Measurements from ENCODE around the gene TPD52L1.
"Not testable (repeated sequence)": the region's sequence is repeated elsewhere in the genome, so short reads cannot be mapped to it uniquely, and the experiment has no call there.

The TPD52L1 gene

GRCh38 chr6:125279961-125280360, 126.4 kb downstream of the TPD52L1 start:
- no peak for DNase-seq

DNA sequence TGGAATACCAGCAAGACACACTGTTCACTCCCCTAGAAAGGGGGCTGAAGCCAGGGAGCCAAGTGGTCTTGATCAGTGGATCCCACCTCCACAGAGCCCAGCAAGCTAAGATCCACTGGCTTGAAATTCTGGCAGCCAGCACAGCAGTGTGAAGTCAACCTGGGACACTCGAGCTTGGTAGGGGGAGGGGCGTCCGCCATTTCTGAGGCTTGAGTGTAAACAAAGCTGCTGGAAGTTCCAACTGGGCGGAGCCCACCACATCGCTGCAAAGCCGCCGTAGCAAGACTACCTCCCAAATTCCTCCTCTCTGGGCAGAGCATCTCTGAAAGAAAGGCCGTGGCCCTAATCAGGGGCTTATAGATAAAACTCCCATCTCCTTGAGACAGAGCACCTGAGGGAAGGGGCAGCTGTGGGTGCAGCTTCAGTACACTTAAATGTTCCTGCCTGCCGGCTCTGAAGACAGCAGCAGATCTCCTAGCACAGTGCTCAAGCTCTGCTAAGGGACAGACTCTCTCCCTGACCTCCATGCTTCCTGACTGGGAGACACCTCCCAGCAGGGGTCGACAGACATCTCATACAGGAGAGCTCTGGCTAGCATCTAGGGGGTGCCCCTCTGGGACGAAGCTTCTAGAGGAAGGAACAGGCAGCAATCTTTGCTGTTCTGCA, 126.9 kb downstream of the TPD52L1 start:
- DNase-seq: not testable (repeated sequence)

DNA sequence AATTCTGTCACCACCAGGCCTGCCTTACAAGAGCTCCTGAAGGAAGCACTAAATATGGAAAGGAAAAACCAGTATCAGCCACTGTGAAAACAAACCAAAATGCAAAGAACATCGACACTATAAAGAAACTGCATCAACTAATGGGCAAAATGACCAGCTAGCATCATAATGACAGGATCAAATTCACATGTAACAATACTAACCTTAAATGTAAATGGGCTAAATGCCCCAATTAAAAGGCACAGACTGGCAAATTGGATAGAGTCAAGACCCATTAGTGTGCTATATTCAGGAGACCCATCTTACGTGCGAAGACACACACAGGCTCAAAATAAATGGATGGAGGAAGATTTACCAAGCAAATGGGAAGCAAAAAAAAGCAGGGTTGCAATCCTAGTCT, 128.9 kb downstream of the TPD52L1 start:
- not testable (repeated sequence) for DNase-seq

- no peak for DNase-seq
Observed at GRCh38 chr6:125285353-125285752, 131.8 kb downstream of the TPD52L1 start.

DNA sequence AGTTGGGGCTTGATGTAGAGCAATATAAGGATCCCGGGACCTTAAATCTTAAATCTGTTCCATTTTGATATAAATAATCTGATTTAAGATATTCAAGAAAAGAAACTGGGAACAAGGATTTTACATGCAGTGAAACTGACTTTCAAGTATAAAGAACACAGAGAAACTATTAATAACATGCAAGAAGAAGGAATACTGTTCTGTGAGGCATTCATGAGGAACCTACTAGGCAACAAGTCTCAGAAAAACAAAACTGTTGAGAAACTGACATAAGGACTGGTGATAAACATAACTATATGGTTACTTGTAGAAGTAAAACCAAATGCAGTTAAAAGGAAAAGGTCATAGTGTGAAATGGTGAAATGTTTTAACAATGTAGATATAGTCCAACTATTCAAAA, 132.4 kb downstream of the TPD52L1 start:
- no peak for DNase-seq

GRCh38 chr6:125287718-125288117, 134.1 kb downstream of the TPD52L1 start:
- no peak for DNase-seq

GRCh38 chr6:125293587-125293986, 140.0 kb downstream of the TPD52L1 start:
- no peak for DNase-seq

GRCh38 chr6:125294036-125294435, 140.5 kb downstream of the TPD52L1 start:
- no peak for DNase-seq

GRCh38 chr6:125294925-125295324, 141.4 kb downstream of the TPD52L1 start:
- peak; percentile 52 for DNase-seq

DNA sequence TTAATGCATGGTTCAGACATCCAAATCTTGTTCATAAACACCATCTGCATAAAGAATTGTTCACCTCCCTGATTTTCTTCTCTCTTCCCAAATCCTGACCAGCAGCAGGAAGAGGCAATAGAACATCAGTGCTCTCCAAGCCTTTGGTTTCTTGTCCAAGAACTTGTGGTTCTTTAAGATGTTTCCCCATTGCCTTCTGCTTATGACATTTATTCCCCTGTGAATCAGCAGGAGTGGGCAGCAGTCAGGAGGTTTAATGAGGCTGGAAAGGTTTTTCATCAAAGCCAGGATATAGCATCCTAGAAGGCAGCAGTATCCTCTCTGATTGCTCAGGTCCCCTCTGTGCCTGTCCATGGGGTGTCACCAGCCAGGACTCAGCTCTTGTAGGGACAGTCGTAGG, 142.9 kb downstream of the TPD52L1 start:
- no peak for DNase-seq

GRCh38 chr6:125299257-125299656, 145.7 kb downstream of the TPD52L1 start:
- no peak for DNase-seq

GRCh38 chr6:125300992-125301434, 147.4 kb downstream of the TPD52L1 start:
- no peak for DNase-seq

DNA sequence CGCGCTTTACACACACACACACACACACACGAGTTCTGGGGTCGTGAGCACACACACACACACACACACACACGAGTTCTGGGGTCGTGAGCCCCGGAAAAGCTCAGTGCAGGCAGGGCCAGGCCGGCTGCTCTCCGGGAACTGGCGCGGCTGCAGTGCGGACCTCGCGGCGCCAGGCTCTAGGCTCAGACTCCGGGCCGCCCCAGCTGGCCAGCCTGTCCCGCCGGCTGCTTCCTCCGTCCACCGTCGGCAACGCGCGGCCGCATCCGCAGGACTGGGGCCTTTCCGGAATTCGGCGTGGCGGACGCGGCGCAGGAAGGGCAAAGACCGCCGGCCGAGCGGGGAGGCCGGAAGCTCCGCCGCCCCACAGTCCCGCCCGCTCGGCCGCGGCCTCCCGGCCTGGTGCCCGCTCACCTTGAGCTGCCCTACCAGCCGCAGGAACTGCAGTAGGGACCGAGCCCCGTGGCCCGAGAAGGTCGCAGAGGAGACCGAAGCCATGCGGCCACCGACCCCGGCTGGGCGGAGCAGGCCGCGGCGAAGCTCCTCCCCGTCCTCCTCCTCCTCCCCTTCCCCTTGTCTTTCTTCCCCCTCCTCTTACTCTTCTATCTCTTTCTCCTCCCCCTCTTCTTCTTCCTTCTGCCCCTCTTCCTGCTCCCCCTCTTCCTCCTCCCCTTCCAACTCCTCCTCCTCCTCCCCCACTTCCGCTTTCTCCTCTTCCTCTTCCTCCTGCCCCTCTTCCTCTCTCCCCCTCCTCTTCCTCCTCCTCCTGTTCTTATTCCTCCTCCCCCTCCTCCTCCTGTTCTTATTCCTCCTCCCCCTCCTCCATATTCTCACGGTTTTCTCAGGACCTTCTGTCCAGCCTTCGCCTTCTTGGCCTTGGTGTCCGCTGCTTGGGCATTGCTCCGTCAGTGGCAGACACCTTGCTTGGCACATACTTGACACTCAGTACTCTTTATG, 148.1 kb downstream of the TPD52L1 start, which contains the start of gene HDDC2:
TSS of gene HDDC2 (minus strand) at position 533 of the 957 bp plus-strand sequence. CDS start at position 498, 35 bp downstream.
- peak; percentile 75 for DNase-seq

- no peak for DNase-seq
Observed at GRCh38 chr6:125302840-125303511, 149.4 kb downstream of the TPD52L1 start.

- no peak for DNase-seq
Observed at GRCh38 chr6:125303512-125303854, 149.9 kb downstream of the TPD52L1 start.

- no peak for DNase-seq
Observed at GRCh38 chr6:125304970-125305660, 151.5 kb downstream of the TPD52L1 start.

DNA sequence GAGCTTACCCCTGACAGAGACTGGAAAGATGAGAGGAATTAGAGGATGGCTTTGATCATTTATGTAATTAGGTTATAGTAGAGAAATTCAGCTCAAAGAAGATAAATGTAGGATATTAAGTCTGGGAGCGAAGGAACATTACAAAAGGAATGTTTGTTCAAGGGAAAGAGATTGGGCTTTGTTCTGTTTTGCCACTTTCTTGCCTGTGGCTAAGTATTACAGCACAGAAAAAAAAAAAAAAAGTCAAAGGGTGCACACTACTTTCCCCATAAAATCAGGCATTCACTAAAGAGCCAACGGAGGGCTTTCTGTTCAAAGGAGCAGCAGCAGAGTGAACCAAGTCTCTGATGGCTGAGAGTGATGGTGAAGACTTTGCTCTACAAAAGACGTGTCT, 153.2 kb downstream of the TPD52L1 start:
- no peak for DNase-seq

DNA sequence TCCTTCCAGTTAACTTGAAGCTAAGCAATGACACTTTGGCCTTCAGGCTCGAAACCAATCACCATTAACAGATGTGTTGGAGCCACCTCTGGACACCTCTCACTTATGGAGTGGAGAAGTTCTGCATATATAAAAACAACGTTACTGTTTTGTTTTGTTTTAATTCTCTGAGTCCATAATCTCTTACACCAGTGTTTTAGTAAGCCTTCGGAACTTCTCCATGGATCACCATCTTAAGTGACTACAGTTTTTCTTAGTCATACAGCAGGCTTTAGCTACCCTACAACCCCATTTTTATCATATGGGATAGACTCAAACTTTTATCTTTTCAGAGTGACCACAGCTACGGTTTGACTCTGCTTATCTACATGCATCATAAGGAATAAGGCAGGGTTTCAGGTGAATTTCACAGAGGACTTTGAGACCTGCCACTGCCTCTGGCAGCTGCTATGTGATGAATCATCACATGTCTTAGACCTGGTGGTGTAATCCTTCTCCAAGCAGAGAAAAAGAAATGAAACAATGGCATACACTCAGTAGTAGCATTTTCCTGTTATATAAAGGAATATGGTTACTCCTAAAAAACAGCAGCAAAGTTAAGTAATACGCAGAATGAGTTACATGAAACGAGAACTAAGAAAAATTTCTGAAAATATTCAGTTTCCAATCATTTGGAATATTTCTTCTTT, 153.7 kb downstream of the TPD52L1 start:
- DNase-seq: no peak

DNA sequence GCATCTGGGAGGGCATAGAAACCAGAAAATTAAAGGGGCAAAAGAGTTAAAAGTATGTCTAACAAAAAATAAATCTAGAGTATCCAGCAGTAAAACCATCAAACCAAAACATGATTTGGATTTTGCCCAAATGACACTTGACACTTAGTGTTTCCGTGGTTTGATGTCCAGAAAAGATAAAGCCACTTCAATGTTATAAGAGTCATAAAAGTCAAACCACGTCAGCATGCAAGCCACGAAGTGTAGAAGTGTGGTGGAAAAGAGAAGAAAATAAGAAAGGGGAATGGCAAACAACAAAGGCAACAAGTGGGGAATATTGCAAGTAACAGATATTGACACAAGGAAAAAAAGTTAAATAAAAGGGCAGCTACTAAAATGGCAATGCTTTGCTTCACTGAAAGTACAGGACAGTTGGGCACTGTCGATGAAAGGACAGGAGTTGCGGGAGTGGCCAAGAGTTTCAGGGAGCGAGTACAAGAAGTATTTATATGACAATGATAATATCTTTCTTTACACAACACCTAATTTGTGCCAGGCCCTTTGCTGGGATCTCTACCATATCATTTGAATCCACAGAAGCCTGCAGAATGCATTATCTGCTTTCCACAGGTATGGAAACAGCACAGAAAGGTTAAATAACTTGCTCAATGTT, 154.5 kb downstream of the TPD52L1 start:
- DNase-seq: no peak

DNA sequence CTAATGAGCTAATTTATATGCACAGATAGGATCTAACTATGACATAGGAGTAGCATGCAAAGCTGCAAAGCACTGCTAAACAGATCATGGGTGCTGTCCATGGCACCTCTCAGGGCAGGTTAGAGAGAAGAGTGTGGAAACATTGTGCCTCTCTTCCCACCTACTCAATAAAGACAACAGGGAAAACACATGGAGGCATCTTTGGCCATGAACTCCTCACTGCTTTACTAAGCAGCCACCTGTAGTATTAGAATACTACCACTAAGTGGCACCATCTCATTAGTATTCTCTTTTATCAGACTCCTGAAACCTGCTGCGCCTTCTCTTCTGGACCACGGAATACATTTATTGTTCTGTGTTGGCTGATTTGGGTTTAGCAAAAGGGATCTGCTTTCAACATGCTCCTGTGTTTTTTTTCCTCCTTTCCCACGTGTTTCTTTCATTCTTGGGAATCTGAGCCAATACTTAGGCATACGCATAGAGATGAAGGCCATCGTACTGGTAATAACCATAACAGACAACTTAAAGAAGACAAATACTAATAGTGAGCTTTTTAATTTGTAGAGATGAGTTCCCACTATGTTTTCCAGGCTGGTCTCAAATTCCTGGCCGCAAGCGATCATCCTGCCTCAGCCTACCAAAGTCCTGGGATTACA, 157.5 kb downstream of the TPD52L1 start:
- peak; percentile 49 for DNase-seq

DNA sequence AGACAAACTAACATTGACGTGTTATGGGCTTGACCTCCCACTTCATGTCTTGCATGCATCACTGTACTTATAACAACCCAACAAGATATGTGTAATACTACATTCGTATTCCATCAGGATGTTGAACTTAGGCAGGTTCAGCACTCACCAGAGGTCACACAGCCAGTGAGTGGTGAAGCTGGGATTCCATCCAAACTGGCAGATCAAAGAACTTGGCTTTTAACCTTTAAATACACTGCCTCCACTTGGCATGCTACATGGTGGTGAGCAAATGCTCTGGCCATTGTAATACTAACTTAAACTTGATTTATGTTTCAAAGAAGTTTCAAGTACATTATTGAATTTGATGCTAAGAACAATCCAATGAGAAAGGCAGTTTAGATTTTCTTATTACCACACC, 158.9 kb downstream of the TPD52L1 start:
- no peak for DNase-seq

Measured in NCI-H1105 (cell line).